Measurements from ENCODE around the gene GOT2.

GOT2 gene

GRCh38 chr16:58733248-58733670, 857 bp downstream of the GOT2 start:
- TF ChIP-seq CTCF (IDR thresholded peaks at IDR 0.05; ENCODE audit: control insufficient read depth, extremely low read depth, insufficient read depth): no peak
- DNase-seq (ENCODE audit: low read depth): no peak
- peak overlapping the region; percentile 84 for H3K4me3 ChIP-seq (ENCODE audit: low read depth, low read length)

GRCh38 chr16:58732545-58733247, 1.4 kb downstream of the GOT2 start:
- peak overlapping the region; percentile 84 for H3K4me3 ChIP-seq (ENCODE audit: low read depth, low read length)
- DNase-seq (ENCODE audit: low read depth): peak; percentile 25
- TF ChIP-seq CTCF (IDR thresholded peaks at IDR 0.05; ENCODE audit: control insufficient read depth, extremely low read depth, insufficient read depth): no peak

GRCh38 chr16:58730724-58731370, 3.3 kb downstream of the GOT2 start:
- no peak for TF ChIP-seq CTCF (IDR thresholded peaks at IDR 0.05; ENCODE audit: control insufficient read depth, extremely low read depth, insufficient read depth)

GRCh38 chr16:58727796-58728568, 6.1 kb downstream of the GOT2 start:
- peak; percentile 80 for DNase-seq (ENCODE audit: low read depth)
- H3K4me3 ChIP-seq (ENCODE audit: low read depth, low read length): no peak overlapping the region
- no peak for TF ChIP-seq CTCF (IDR thresholded peaks at IDR 0.05; ENCODE audit: control insufficient read depth, extremely low read depth, insufficient read depth)

More at GRCh38 chr16:58730724-58731370, 3.3 kb downstream of the GOT2 start:
- no peak for DNase-seq (ENCODE audit: low read depth)
- no peak overlapping the region for H3K4me3 ChIP-seq (ENCODE audit: low read depth, low read length)

- DNase-seq (ENCODE audit: low read depth): no peak
- H3K4me3 ChIP-seq (ENCODE audit: low read depth, low read length): no peak overlapping the region
- TF ChIP-seq CTCF (IDR thresholded peaks at IDR 0.05; ENCODE audit: control insufficient read depth, extremely low read depth, insufficient read depth): no peak
Observed at GRCh38 chr16:58727028-58727781, 6.9 kb downstream of the GOT2 start.

GRCh38 chr16:58723109-58723508, 11.0 kb downstream of the GOT2 start:
- DNase-seq (ENCODE audit: low read depth): no peak
- no peak for TF ChIP-seq CTCF (IDR thresholded peaks at IDR 0.05; ENCODE audit: control insufficient read depth, extremely low read depth, insufficient read depth)
- H3K4me3 ChIP-seq (ENCODE audit: low read depth, low read length): no peak overlapping the region

Measured in LNCaP clone FGC (cell line).